ENCODE measurements around the gene SERPINA4.

SERPINA4 gene, protein sequence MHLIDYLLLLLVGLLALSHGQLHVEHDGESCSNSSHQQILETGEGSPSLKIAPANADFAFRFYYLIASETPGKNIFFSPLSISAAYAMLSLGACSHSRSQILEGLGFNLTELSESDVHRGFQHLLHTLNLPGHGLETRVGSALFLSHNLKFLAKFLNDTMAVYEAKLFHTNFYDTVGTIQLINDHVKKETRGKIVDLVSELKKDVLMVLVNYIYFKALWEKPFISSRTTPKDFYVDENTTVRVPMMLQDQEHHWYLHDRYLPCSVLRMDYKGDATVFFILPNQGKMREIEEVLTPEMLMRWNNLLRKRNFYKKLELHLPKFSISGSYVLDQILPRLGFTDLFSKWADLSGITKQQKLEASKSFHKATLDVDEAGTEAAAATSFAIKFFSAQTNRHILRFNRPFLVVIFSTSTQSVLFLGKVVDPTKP

GRCh38 chr14:94560751-94561655 is at the start of gene SERPINA4:
SERPINA4 (plus strand) TSS chr14:94561442; CDS start chr14:94563483, 2,041 bp downstream.
- DNase-seq: no peak

GRCh38 chr14:94514351-94514750 is 46.9 kb upstream of the SERPINA4 start:
- DNase-seq: no peak

DNA sequence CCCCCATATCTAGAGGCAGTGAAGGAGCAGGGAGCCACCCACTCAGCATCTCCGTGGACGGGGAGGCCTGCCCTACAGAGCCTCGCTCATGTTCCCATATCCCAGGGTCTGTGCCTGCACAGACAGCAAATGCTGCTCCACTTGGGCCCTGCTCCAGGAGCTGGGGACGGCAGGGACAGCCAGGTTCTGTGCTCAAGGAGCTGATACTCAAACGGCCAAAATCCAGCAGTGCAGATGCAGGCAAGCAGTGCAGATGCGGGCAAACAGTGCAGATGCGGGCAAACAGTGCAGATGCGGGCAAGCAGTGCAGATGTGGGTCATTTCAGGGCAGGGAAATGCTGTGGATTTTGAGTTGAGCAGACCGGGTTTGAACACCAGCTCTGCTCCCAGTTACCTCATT is 45.8 kb upstream of the SERPINA4 start:
- DNase-seq: no peak

GRCh38 chr14:94515856-94516255 is 45.4 kb upstream of the SERPINA4 start:
- DNase-seq: no peak

GRCh38 chr14:94517248-94517640 is 44.0 kb upstream of the SERPINA4 start:
- no peak for DNase-seq

- no peak for DNase-seq
Observed at GRCh38 chr14:94517641-94518257, 43.5 kb upstream of the SERPINA4 start.

GRCh38 chr14:94521375-94522114 is 39.7 kb upstream of the SERPINA4 start:
- DNase-seq: no peak

DNA sequence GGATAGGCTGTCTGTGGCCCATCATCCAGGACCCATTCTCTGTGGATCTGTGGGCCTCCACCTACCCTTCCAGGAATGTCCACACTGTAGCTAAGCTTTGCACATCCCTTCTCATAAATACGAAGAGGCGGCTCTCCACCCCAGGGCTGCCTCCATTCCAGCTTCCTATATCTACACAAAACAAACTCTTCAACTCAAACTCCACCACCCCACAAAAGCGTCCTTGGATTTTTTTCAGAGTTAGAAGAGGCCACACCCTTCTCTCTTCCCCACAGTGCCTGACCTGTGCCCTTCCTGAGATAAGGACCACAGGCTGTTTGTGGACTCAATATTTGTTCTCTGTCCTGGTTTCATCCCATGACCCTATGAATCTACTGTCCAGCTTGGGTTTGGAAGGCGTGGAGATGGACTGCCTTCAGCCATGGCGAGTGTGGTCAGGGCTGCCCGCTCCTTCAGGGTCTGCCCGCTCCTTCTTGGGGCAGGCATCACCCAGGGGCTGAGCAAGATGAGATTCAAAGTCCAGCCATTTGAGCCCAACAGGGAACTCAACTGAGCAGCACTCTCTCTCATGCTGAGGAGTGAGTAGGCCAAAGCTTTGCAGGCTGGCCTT is 39.0 kb upstream of the SERPINA4 start:
- no peak for DNase-seq

DNA sequence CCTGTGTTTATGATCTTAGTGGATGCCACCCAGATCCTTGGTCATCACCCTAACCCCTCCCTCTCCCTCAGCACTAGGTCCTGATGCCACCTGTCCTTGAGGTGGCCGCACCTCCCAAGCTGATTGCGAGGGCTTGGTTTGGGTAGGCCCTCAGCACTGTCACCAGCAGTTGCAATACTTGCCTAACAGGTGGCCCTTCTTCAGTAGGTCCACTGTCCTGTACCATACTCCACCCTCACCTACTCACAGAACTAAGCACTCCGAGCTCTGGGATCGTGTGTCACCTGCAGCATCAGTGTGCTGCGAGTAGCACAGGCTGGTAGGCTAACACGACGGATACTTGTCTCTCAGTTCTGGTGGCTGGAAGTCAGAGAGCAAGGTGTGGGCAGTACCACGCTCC is 38.0 kb upstream of the SERPINA4 start:
- no peak for DNase-seq

- no peak for DNase-seq
Observed at GRCh38 chr14:94524093-94524492, 37.1 kb upstream of the SERPINA4 start.

DNA sequence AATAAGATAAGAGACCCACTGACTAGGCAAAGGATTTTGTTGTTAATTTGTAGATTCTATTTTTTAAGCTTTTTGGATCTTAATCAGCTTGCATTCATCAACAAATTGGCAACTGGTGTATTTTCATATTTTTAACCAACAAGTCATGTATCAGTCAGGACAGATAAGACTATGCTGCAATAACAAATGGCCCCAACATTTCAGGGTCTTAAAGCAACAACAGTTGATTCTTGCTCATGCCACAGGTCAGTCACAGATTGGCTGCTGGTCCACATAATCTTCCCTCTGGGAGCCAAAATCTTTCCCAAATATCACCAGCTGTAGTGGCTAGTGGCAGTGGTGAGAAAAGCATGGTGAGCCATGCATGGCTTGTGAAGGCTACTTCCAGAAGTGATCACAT is 30.1 kb upstream of the SERPINA4 start:
- DNase-seq: no peak

DNA sequence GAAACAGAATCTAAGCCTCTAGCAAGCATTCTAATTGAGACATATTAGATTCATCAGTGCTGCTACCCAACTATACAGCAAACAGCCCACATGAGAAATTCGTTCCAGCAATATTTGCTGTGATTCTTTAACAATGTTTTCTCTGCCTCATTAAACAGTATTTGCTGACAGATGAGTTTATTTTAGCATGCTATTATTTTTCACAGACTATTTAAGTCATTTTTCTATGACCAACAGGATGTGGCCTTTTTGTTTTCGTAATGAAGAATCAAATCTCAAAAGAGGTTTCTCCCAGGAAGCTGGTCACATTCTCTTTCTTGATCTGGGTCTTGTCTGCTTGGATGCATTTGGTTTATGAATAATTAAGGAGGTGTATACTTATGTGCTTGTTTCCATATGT is 28.8 kb upstream of the SERPINA4 start:
- DNase-seq: no peak

DNA sequence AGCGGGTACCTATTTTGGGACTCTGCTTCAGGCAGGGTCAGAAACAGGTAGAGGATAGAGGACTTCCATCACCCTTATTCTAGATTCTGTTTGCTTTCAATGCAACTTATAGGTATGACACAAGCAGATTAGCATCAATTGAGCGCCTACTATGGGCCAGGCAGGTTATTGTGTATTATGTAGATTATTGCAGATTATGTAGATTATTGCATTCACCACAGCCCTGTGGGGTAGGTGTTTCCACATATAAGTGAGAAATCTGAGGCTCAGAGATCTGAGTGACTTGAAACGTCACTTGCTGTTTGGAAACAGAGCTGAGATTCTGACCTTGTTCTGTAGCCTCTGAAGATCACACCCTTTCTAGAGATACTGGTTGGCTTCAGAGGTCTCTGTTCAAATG is 25.7 kb upstream of the SERPINA4 start:
- DNase-seq: no peak

GRCh38 chr14:94536836-94537235 is 24.4 kb upstream of the SERPINA4 start:
- no peak for DNase-seq

DNA sequence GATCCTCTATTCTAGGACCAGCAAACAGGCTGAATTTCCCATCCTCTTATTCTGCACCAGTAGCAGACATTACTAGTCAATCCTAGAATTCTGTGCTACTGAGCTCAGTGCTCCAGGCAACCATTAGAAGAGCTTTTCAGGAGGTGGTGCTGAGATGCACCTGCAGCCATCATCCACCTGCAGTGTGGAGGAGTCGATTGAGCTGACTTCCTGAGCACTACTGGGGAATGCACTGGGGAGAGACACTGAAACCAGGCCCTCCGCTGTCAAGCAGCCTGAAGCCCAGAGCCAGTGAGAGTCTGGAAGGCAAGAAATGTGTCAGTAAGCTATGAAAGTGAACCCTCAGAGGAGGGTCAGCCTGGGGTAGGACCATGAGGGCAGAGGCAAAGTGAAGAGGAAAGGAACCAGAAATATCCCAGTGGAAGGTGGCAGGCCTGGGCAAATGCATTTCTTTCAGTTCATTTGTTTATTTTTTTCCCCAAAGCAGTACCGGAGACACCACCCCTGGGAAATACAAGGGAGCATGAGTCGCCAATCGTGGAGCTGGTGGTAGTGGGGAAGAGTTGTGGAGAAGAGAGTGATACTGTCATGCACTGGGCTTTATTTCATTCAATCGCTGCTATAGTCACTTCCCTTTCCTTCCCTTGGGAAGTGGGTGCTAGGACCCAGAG is 23.0 kb upstream of the SERPINA4 start:
- no peak for DNase-seq

- DNase-seq: no peak
Observed at GRCh38 chr14:94539181-94539580, 22.1 kb upstream of the SERPINA4 start.

DNA sequence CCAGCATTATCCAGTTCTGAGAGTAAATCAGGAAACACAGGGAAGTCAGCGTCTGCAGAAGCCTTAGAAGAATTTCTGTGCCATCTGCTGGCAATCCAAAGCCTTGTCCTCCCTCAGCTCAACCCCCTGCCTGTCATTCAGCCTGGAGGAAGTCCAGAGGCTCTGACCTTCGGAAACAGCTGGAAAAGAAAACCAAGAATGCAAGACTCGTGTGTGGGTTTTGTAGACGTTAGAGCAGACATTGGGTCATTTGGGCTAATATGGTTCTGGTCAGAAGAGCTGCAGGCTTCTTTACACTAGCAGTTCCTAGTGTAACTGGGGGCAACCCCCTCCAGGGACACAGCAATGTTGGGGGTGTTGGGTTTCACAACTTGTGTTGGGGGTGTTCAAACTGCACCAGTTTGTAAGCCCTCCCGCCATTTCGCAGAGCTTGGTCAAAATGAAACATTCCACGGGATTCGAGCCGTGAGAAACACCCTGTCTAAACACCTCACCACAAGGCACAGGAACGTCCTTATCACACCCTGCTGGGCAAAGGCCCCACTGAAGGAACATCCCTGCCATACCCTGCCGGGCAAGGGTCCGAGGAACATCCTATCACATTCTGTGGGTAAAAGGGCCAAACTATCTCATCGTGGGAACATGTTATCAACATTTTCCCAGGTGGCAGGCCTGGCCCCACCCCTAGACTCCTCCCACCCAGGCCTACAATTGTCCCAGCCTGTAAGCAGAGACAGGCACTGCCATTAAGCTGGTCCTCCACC is 21.0 kb upstream of the SERPINA4 start:
- no peak for DNase-seq

GRCh38 chr14:94541234-94541975 is 19.8 kb upstream of the SERPINA4 start:
- no peak for DNase-seq

GRCh38 chr14:94542111-94542810 is 19.0 kb upstream of the SERPINA4 start:
- DNase-seq: no peak

All from stimulated activated CD4-positive, alpha-beta T cell treated with anti-CD3 and anti-CD28 coated beads, Interleukin-4, amount 100 ng/mL, for 24 hours (primary cell).